HCT116 (cell line): ENCODE measurements around the gene MAML3. TPM values are rescaled to one million over a fixed set of nuclear protein-coding genes. Genes with fewer than 3 reads are reported as not detected.

ENCODE experiments used
- ATAC-seq: fragments of 200-7000 bp; cut with Tn5 transposase; 2 replicates; pipeline ENCODE4 v1.9.1; 2020; ENCODE audit warnings: mild to moderate bottlenecking, moderate library complexity
- BruUV-seq: library from RNA; stranded (reverse); fragments of 400-500 nt; replicated peaks from 2 replicates; lab custom pipeline; 2021; lab: Mats Ljungman, UMichigan
- CTCF ChIA-PET: fragments of 300-600 bp; sonication (Branson Sonifier 250); formaldehyde crosslinking; loops from one replicate; lab custom pipeline; 2021; ENCODE audit warnings: antibody characterized with exemption; lab: Charles Lee
- POLR2A ChIA-PET: fragments of 300-600, 350-600 bp; sonication (Branson Sonifier 250); formaldehyde crosslinking; loops from one replicate; lab custom pipeline; 2021; ENCODE audit warnings: antibody characterized with exemption; lab: Charles Lee
- RAD21 ChIA-PET, 2 experiments: fragments of 300-600 bp; sonication (Branson Sonifier 250); formaldehyde crosslinking; loops; one replicate each; lab custom pipeline; 2023; ENCODE audit warnings: low total read pairs in 2 of 2; ENCODE audit not compliant: uncharacterized antibody in 2 of 2, unreplicated experiment in 2 of 2, low non-redundant PET in 1 of 2; lab: Charles Lee
- DNase-seq: peaks from one replicate; pipeline ENCODE4 v3.0.0-alpha.2; 2010; ENCODE audit warnings: low read depth, low spot score
- H2AFZ ChIP-seq: fragments of 200-600 bp; shearing (Covaris generic), sonication (generic); 2 replicates; pipeline ENCODE4 v1.6.1; 2017; ENCODE audit warnings: low read depth, mixed run types, mixed read lengths, antibody characterized with exemption, low read length; ENCODE audit not compliant: poor library complexity, severe bottlenecking
- H3K27ac ChIP-seq: 2 replicates; pipeline ENCODE4 v1.5.1; 2012; ENCODE audit warnings: low read depth, low read length
- H3K27me3 ChIP-seq: fragments of 200-600 bp; sonication (generic); 2 replicates; pipeline ENCODE4 v1.6.1; 2016; ENCODE audit warnings: mixed run types, low read length, mixed read lengths; ENCODE audit not compliant: insufficient read depth
- H3K36me3 ChIP-seq, 2 experiments: fragments of 200-500 bp in 1 of 2; fragments of 200-600 bp in 1 of 2; sonication (Bioruptor generic) in 1 of 2; sonication (generic) in 1 of 2; 2 replicates each; pipeline versions ENCODE4 v1.5.1 to v1.6.1; 2014 to 2016; ENCODE audit warnings: low read length in 2 of 2, inconsistent platforms in 1 of 2, mixed read lengths in 1 of 2, mixed run types in 1 of 2; ENCODE audit not compliant: insufficient read depth in 2 of 2, control insufficient read depth in 1 of 2
- H3K4me1 ChIP-seq, 2 experiments: fragments of 200-600 bp in 1 of 2; sonication (generic) in 1 of 2; 2 replicates each; pipeline versions ENCODE4 v1.5.1 to v1.6.1; 2012 to 2017; ENCODE audit warnings: low read length in 2 of 2, inconsistent platforms in 1 of 2, mild to moderate bottlenecking in 1 of 2, mixed read lengths in 1 of 2, mixed run types in 1 of 2, moderate library complexity in 1 of 2; ENCODE audit not compliant: insufficient read depth in 2 of 2, control insufficient read depth in 1 of 2
- H3K4me2 ChIP-seq: fragments of 200-600 bp; sonication (generic); 2 replicates; pipeline ENCODE4 v1.6.1; 2017; ENCODE audit warnings: mixed run types, low read length, mixed read lengths
- H3K4me3 ChIP-seq, 2 experiments: fragments of 200-600 bp in 1 of 2; sonication (generic) in 1 of 2; replicated peaks in 1 of 2; 2 replicates each; pipeline ENCODE4 v1.5.1; 2011 to 2016; ENCODE audit warnings: low read length in 2 of 2, control low read depth in 1 of 2, low read depth in 1 of 2, mild to moderate bottlenecking in 1 of 2, mixed read lengths in 1 of 2, mixed run types in 1 of 2
- H3K79me2 ChIP-seq: fragments of 200-600 bp; sonication (generic); 2 replicates; pipeline ENCODE4 v1.6.1; 2017; ENCODE audit warnings: mild to moderate bottlenecking, mixed run types, low read length, moderate library complexity, mixed read lengths; ENCODE audit not compliant: insufficient read depth
- H3K9ac ChIP-seq: fragments of 200-600 bp; sonication (generic); 2 replicates; pipeline ENCODE4 v1.6.1; 2016; ENCODE audit warnings: low read length, mixed read lengths
- H3K9me2 ChIP-seq: fragments of 200-600 bp; sonication (generic), shearing (Covaris generic); 2 replicates; pipeline ENCODE4 v1.6.1; 2017; ENCODE audit warnings: mixed run types, mild to moderate bottlenecking, moderate library complexity; ENCODE audit not compliant: insufficient read depth
- H3K9me3 ChIP-seq, 2 experiments: fragments of 200-500 bp in 1 of 2; fragments of 200-600 bp in 1 of 2; sonication (Bioruptor generic) in 1 of 2; sonication (generic) in 1 of 2; 2 replicates each; pipeline ENCODE4 v1.6.1; 2014 to 2017; ENCODE audit warnings: low read length in 2 of 2, mixed read lengths in 2 of 2, inconsistent platforms in 1 of 2, low read depth in 1 of 2, mild to moderate bottlenecking in 1 of 2, mixed run types in 1 of 2, moderate library complexity in 1 of 2; ENCODE audit not compliant: control insufficient read depth in 1 of 2, insufficient read depth in 1 of 2
- H4K20me1 ChIP-seq: fragments of 200-600 bp; sonication (generic), shearing (Covaris generic); 2 replicates; pipeline ENCODE4 v1.6.1; 2017; ENCODE audit warnings: mixed run types, mild to moderate bottlenecking, moderate library complexity; ENCODE audit not compliant: insufficient read depth
- CEBPB ChIP-seq: IDR thresholded peaks from 2 replicates; pipeline ENCODE4 v1.6.1; 2012; ENCODE audit warnings: low read depth
- ELF1 ChIP-seq: IDR thresholded peaks from 2 replicates; pipeline ENCODE4 v1.6.1; 2012; ENCODE audit warnings: low read depth, borderline replicate concordance
- EZH2phosphoT487 ChIP-seq: fragments of 200-600 bp; IDR thresholded peaks from 2 replicates; pipeline ENCODE4 v1.6.1; 2018; ENCODE audit warnings: antibody characterized with exemption, borderline replicate concordance
- FOSL1 ChIP-seq: IDR thresholded peaks from 2 replicates; pipeline ENCODE4 v1.6.1; 2012; ENCODE audit warnings: low read depth
- ZBTB33 ChIP-seq: IDR thresholded peaks from 2 replicates; pipeline ENCODE4 v1.6.1; 2011; ENCODE audit warnings: mild to moderate bottlenecking, low read length, moderate library complexity; ENCODE audit not compliant: insufficient replicate concordance; ENCODE audit errors: extremely low read depth
- ZNF274 ChIP-seq: fragments of 200-500 bp; sonication (Bioruptor generic); IDR thresholded peaks from 2 replicates; pipeline ENCODE4 v1.6.1; 2014; ENCODE audit warnings: mild to moderate bottlenecking, low read depth, low read length, inconsistent platforms
- intact Hi-C: fragments of 100-400 bp; cut with micrococcal nuclease; formaldehyde crosslinking; loops from 2 replicates; pipeline ENCODE4 v1.10.0; 2022
- total RNA-seq: library from RNA; stranded (reverse); gene quantifications from one replicate; pipeline ENCODE4 v1.2.1, GENCODE V29; 2021; ENCODE audit not compliant: unreplicated experiment
- TF ChIP-seq, protein P1 (sequence below), 3 experiments: fragments of 200-600 bp in 1 of 3; sonication (generic) in 1 of 3; IDR thresholded peaks in 2 of 3; conservative IDR thresholded peaks in 1 of 3; 2 replicates each; pipeline ENCODE4 v1.5.1; 2012 to 2017; ENCODE audit warnings: low read depth in 2 of 3, low read length in 2 of 3, antibody characterized with exemption in 1 of 3, borderline replicate concordance in 1 of 3, control low read depth in 1 of 3, mild to moderate bottlenecking in 1 of 3, mixed read lengths in 1 of 3, mixed run types in 1 of 3, moderate library complexity in 1 of 3; ENCODE audit not compliant: insufficient read depth in 1 of 3

Gene MAML3
- total RNA-seq, 1 experiment from 2014 or later: 3.1 TPM

DNA sequence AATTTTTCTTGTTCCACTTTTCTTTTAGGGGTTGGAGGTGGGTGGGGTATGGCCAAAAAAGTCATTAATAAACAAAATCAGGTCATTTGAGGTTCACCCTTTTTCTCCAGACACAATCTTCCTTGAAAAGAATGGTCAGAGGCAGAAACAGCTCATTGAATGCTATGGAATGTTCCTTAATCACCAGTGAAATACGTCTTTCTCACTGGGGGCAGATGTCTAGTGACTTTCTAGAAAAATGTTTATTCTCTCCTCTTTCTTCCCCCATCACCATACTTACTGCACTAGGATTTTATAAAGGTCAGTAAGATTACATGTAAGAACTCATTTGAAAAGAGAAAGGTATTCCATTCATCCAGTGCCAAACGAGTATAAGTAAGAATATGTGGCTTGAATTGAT, 443.9 kb downstream of the MAML3 start:
- no peak overlapping the region for H3K27ac ChIP-seq
- RAD21 ChIA-PET: no interaction called here
- H3K9ac ChIP-seq: no peak overlapping the region
- no peaks in the 10 kb centered on the region for H3K79me2 ChIP-seq
- H2AFZ ChIP-seq: no peak overlapping the region
- CTCF ChIA-PET: no interaction called here
- TF ChIP-seq ELF1: no peak
- TF ChIP-seq, protein P1, sequence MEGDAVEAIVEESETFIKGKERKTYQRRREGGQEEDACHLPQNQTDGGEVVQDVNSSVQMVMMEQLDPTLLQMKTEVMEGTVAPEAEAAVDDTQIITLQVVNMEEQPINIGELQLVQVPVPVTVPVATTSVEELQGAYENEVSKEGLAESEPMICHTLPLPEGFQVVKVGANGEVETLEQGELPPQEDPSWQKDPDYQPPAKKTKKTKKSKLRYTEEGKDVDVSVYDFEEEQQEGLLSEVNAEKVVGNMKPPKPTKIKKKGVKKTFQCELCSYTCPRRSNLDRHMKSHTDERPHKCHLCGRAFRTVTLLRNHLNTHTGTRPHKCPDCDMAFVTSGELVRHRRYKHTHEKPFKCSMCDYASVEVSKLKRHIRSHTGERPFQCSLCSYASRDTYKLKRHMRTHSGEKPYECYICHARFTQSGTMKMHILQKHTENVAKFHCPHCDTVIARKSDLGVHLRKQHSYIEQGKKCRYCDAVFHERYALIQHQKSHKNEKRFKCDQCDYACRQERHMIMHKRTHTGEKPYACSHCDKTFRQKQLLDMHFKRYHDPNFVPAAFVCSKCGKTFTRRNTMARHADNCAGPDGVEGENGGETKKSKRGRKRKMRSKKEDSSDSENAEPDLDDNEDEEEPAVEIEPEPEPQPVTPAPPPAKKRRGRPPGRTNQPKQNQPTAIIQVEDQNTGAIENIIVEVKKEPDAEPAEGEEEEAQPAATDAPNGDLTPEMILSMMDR (IDR thresholded peaks at IDR 0.05 in 2 of 3, conservative IDR thresholded peaks at IDR 0.05 in 1 of 3; ENCODE audit: borderline replicate concordance in 1 of 3, insufficient read depth in 1 of 3, low read depth in 2 of 3, low read length in 2 of 3): no peak
- POLR2A ChIA-PET: no interaction called here
- DNase-seq (no peak), ATAC-seq (no peak)
- H3K9me3 ChIP-seq: no peaks in the 10 kb centered on the region
- BruUV-seq: no TSS peak
- H3K27me3 ChIP-seq: no peaks in the 10 kb centered on the region
- H3K4me2 ChIP-seq: no peak overlapping the region
- intact Hi-C loops: no loop called here
- H4K20me1 ChIP-seq: no peaks in the 10 kb centered on the region
- H3K36me3 ChIP-seq: no peaks in the 10 kb centered on the region
- H3K9me2 ChIP-seq: no peaks in the 10 kb centered on the region
- H3K4me3 ChIP-seq: no peak overlapping the region
- no peaks in the 10 kb centered on the region for H3K4me1 ChIP-seq

DNA sequence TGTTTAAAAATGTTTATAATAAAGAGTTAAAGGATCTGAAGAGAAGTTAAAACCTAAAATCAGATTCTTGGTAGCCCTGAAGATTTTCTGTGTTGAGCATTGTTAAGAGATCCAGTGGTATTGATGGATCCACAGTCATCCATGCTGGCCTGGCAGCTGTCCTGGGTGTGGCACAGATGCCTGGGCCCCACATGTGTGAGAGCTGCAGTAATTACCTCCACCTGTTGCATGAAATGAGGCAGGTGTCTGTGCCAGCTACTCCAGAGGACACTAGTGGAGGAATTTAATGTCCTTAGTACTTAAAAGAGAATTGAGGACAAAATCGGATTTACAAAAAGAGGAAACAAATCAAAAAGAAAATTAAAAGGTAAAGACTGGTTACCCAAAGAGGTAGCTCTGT, 444.3 kb downstream of the MAML3 start:
- TF ChIP-seq EZH2phosphoT487: no peak
- no peak for TF ChIP-seq CEBPB
- TF ChIP-seq ZBTB33: no peak
- no peak for TF ChIP-seq FOSL1
- TF ChIP-seq ZNF274: no peak
- TF ChIP-seq, all 23 proteins: peak for 0
- no peaks in the 10 kb centered on the region for H4K20me1 ChIP-seq
- DNase-seq (no peak), ATAC-seq (no peak)
- no peak overlapping the region for H3K4me3 ChIP-seq
- H3K27me3 ChIP-seq: no peaks in the 10 kb centered on the region
- H2AFZ ChIP-seq: no peak overlapping the region
- H3K4me1 ChIP-seq: no peaks in the 10 kb centered on the region
- H3K4me2 ChIP-seq: no peak overlapping the region
- no TSS peak for BruUV-seq
- H3K36me3 ChIP-seq: no peaks in the 10 kb centered on the region
- POLR2A ChIA-PET: no interaction called here
- intact Hi-C loops: no loop called here
- H3K27ac ChIP-seq: no peak overlapping the region
- H3K79me2 ChIP-seq: no peaks in the 10 kb centered on the region
- no peak overlapping the region for H3K9ac ChIP-seq
- CTCF ChIA-PET: no interaction called here
- RAD21 ChIA-PET: no interaction called here
- H3K9me3 ChIP-seq: no peaks in the 10 kb centered on the region
- H3K9me2 ChIP-seq: no peaks in the 10 kb centered on the region
